ENCODE measurements around the gene PBRM1.

DNA sequence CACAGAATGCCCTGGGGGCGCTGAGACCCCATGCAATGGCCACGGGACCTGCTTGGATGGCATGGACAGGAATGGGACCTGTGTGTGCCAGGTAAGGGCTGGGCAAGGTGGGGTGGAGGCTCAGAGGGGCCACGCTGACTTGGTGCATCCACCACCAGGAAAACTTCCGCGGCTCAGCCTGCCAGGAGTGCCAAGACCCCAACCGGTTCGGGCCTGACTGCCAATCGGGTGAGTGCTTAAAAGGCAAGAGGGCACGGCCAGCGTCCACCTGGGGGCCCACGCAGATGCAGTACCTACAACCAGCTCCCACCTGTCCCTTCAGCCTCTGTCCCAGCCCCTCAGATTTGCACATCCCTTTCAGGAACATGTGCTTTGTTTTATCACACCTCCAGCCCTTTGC lies 183.7 kb downstream of the PBRM1 start:
- TF ChIP-seq CTCF (optimal IDR thresholded peaks at IDR 0.05 in 1 of 3, IDR thresholded peaks at IDR 0.05 in 1 of 3, conservative IDR thresholded peaks at IDR 0.05 in 1 of 3; ENCODE audit: extremely low read depth in 1 of 3, insufficient read depth in 2 of 3, low read length in 3 of 3) (no peak), EZH2 (IDR thresholded peaks at IDR 0.05; ENCODE audit: low read length) (no peak)

Measured in keratinocyte (primary cell).